ENCODE results near the gene SIRPG.

The SIRPG gene

GRCh38 chr20:1588533-1589460, 68.8 kb downstream of the SIRPG start:
- no peak for DNase-seq (ENCODE audit: extremely low read depth, low read depth)
- TF ChIP-seq CTCF (IDR thresholded peaks at IDR 0.05; ENCODE audit: low read depth, low read length) = no peak

GRCh38 chr20:1587781-1588532, 69.6 kb downstream of the SIRPG start:
- TF ChIP-seq CTCF (IDR thresholded peaks at IDR 0.05; ENCODE audit: low read depth, low read length) = no peak
- no peak for DNase-seq (ENCODE audit: extremely low read depth, low read depth)

GRCh38 chr20:1579488-1579887, 78.1 kb downstream of the SIRPG start:
- DNase-seq (ENCODE audit: extremely low read depth, low read depth) = no peak
- no peak for TF ChIP-seq CTCF (IDR thresholded peaks at IDR 0.05; ENCODE audit: low read depth, low read length)

Measured in AG09319 (cell line).